ENCODE results near the gene MAP4K4. TPM values are rescaled to one million over a fixed set of nuclear protein-coding genes. Genes with fewer than 3 reads are reported as not detected.

MAP4K4 gene
- total and polyA plus RNA-seq, 4 donors: 19.7 to 91.7 (median 54.0) TPM

- Histone ChIP-seq H3K27ac (ENCODE audit: low read depth in 1 of 2, low read length in 1 of 2) (no peak overlapping the region), H3K9ac (ENCODE audit: insufficient read depth in 1 of 2, low read length in 2 of 2) (no peak overlapping the region), H3K36me3 (ENCODE audit: control insufficient read depth in 4 of 4, insufficient read depth in 4 of 4, low read length in 4 of 4) (peaks cover 4 to 56% (median 31%) of the 10 kb centered on the region in 4 donors), H3K27me3 (ENCODE audit: control insufficient read depth in 3 of 3, insufficient read depth in 3 of 3, low read length in 2 of 3) (no peaks in the 10 kb centered on the region), H3K9me3 (ENCODE audit: control insufficient read depth in 4 of 4, insufficient read depth in 3 of 4, low read length in 3 of 4) (no peaks in the 10 kb centered on the region), H3K4me3 (no peak overlapping the region), H3K4me1 (ENCODE audit: control insufficient read depth in 5 of 5, insufficient read depth in 5 of 5, low read length in 5 of 5) (peaks cover 0 to 23% (median 5%) of the 10 kb centered on the region in 5 donors)
- WGBS, 2 donors: 79 to 91% methylated on average over 6 of the region's 6 CpGs
- no peak for DNase-seq
- TF ChIP-seq, protein P1, sequence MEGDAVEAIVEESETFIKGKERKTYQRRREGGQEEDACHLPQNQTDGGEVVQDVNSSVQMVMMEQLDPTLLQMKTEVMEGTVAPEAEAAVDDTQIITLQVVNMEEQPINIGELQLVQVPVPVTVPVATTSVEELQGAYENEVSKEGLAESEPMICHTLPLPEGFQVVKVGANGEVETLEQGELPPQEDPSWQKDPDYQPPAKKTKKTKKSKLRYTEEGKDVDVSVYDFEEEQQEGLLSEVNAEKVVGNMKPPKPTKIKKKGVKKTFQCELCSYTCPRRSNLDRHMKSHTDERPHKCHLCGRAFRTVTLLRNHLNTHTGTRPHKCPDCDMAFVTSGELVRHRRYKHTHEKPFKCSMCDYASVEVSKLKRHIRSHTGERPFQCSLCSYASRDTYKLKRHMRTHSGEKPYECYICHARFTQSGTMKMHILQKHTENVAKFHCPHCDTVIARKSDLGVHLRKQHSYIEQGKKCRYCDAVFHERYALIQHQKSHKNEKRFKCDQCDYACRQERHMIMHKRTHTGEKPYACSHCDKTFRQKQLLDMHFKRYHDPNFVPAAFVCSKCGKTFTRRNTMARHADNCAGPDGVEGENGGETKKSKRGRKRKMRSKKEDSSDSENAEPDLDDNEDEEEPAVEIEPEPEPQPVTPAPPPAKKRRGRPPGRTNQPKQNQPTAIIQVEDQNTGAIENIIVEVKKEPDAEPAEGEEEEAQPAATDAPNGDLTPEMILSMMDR (IDR thresholded peaks at IDR 0.05; ENCODE audit: control extremely low read depth, extremely low read depth): no peak
- ATAC-seq (ENCODE audit: insufficient read depth, low FRiP score): no peak
Measured at GRCh38 chr2:101848769-101849410, 151.4 kb downstream of the MAP4K4 start.

- H3K36me3 ChIP-seq (ENCODE audit: control insufficient read depth in 4 of 4, insufficient read depth in 4 of 4, low read length in 4 of 4): peaks cover 3 to 46% (median 27%) of the 10 kb centered on the region in 4 donors
- no peak for ATAC-seq (ENCODE audit: insufficient read depth, low FRiP score)
- no peaks in the 10 kb centered on the region for H3K9me3 ChIP-seq (ENCODE audit: control insufficient read depth in 4 of 4, insufficient read depth in 3 of 4, low read length in 3 of 4)
Measured at GRCh38 chr2:101850450-101850849, 152.9 kb downstream of the MAP4K4 start.

GRCh38 chr2:101850991-101851390, 153.5 kb downstream of the MAP4K4 start:
- Histone ChIP-seq H3K27ac (ENCODE audit: low read depth in 1 of 2, low read length in 1 of 2) (no peak overlapping the region), H3K9ac (ENCODE audit: insufficient read depth in 1 of 2, low read length in 2 of 2) (no peak overlapping the region), H3K27me3 (ENCODE audit: control insufficient read depth in 3 of 3, insufficient read depth in 3 of 3, low read length in 2 of 3) (no peaks in the 10 kb centered on the region), H3K36me3 (ENCODE audit: control insufficient read depth in 4 of 4, insufficient read depth in 4 of 4, low read length in 4 of 4) (peaks cover 3 to 47% (median 28%) of the 10 kb centered on the region in 4 donors), H3K4me3 (no peak overlapping the region), H3K9me3 (ENCODE audit: control insufficient read depth in 4 of 4, insufficient read depth in 3 of 4, low read length in 3 of 4) (no peaks in the 10 kb centered on the region), H3K4me1 (ENCODE audit: control insufficient read depth in 5 of 5, insufficient read depth in 5 of 5, low read length in 5 of 5) (peaks cover 0 to 18% (median 3%) of the 10 kb centered on the region in 5 donors)
- 88% methylated on average over 2 of the region's 2 CpGs for WGBS, 2 donors
- DNase-seq (no peak), ATAC-seq (ENCODE audit: insufficient read depth, low FRiP score) (no peak)
- TF ChIP-seq, protein P1 (IDR thresholded peaks at IDR 0.05; ENCODE audit: control extremely low read depth, extremely low read depth): no peak

More at GRCh38 chr2:101850450-101850849, 152.9 kb downstream of the MAP4K4 start:
- Histone ChIP-seq H3K4me3 (no peak overlapping the region), H3K27me3 (ENCODE audit: control insufficient read depth in 3 of 3, insufficient read depth in 3 of 3, low read length in 2 of 3) (no peaks in the 10 kb centered on the region), H3K27ac (ENCODE audit: low read depth in 1 of 2, low read length in 1 of 2) (no peak overlapping the region), H3K9ac (ENCODE audit: insufficient read depth in 1 of 2, low read length in 2 of 2) (no peak overlapping the region), H3K4me1 (ENCODE audit: control insufficient read depth in 5 of 5, insufficient read depth in 5 of 5, low read length in 5 of 5) (peaks cover 0 to 18% (median 3%) of the 10 kb centered on the region in 5 donors)
- TF ChIP-seq, protein P1 (IDR thresholded peaks at IDR 0.05; ENCODE audit: control extremely low read depth, extremely low read depth): no peak
- 72 to 76% methylated on average over 2 of the region's 2 CpGs for WGBS, 2 donors
- peak in 1 of 3 donors; percentile 17 for DNase-seq

Measured in lung (tissue), 12 donors.